HG03565 (cell line): ENCODE data around the gene USP21.
A peak's percentile ranks its signal among the peaks of the same experiment; 100 is the strongest.

Experiments
- ATAC-seq: cut with Tn5 transposase; IDR thresholded peaks from one replicate; pipeline ENCODE4 v1.9.1; 2021; ENCODE audit warnings: mild to moderate bottlenecking, moderate library complexity; ENCODE audit not compliant: unreplicated experiment

USP21 gene

GRCh38 chr1:161132410-161133219, 26.7 kb upstream of the USP21 start, which contains the start of gene DEDD:
DEDD (minus strand) TSS chr1:161132667; CDS start chr1:161124462, 8,205 bp downstream.
- ATAC-seq, result peak; percentile 92

GRCh38 chr1:161133220-161133740, 26.0 kb upstream of the USP21 start:
- no peak for ATAC-seq

- ATAC-seq, result no peak
Measured at GRCh38 chr1:161137881-161138280, 21.4 kb upstream of the USP21 start.

GRCh38 chr1:161138431-161138830, 20.9 kb upstream of the USP21 start:
- ATAC-seq, result no peak

GRCh38 chr1:161139766-161140165, 19.5 kb upstream of the USP21 start:
- no peak for ATAC-seq

GRCh38 chr1:161140755-161141400, 18.4 kb upstream of the USP21 start:
- ATAC-seq, result no peak

GRCh38 chr1:161145832-161146231, 13.5 kb upstream of the USP21 start:
- no peak for ATAC-seq

- no peak for ATAC-seq
Measured at GRCh38 chr1:161153176-161153575, 6.1 kb upstream of the USP21 start.

- no peak for ATAC-seq
Measured at GRCh38 chr1:161153682-161154337, 5.5 kb upstream of the USP21 start, which contains the start of gene UFC1. UFC1 (plus strand) TSS chr1:161153978; CDS start chr1:161153998, 20 bp downstream.

GRCh38 chr1:161157867-161158266, 1.4 kb upstream of the USP21 start:
- no peak for ATAC-seq

- no peak for ATAC-seq
Measured at GRCh38 chr1:161158316-161159010, 837 bp upstream of the USP21 start.

- no peak for ATAC-seq
Measured at GRCh38 chr1:161159913-161160243, 578 bp downstream of the USP21 start.

GRCh38 chr1:161160671-161161145, 1.4 kb downstream of the USP21 start:
- no peak for ATAC-seq

- ATAC-seq, result no peak
Measured at GRCh38 chr1:161161652-161162051, 2.4 kb downstream of the USP21 start.

- no peak for ATAC-seq
Measured at GRCh38 chr1:161162052-161162451, 2.8 kb downstream of the USP21 start.

GRCh38 chr1:161162806-161163205, 3.5 kb downstream of the USP21 start:
- no peak for ATAC-seq

- ATAC-seq, result no peak
Measured at GRCh38 chr1:161163793-161164192, 4.5 kb downstream of the USP21 start.

GRCh38 chr1:161164901-161165610, 5.8 kb downstream of the USP21 start:
- no peak for ATAC-seq

- peak; percentile 91 for ATAC-seq
Measured at GRCh38 chr1:161165742-161166668, 6.7 kb downstream of the USP21 start, which contains the start of gene PPOX. PPOX (plus strand) TSS chr1:161166426; CDS start chr1:161166848, 422 bp downstream.
